Keratinocyte (primary cell): Measurements from ENCODE around the gene AP1AR. TPM values are rescaled to one million over a fixed set of nuclear protein-coding genes. Genes with fewer than 3 reads are reported as not detected.
A peak's percentile ranks its signal among the peaks of the same experiment; 100 is the strongest.

ENCODE experiments used
- DNase-seq: peaks from one replicate; pipeline ENCODE4 v3.0.0-alpha.2; 2011; ENCODE audit warnings: low read depth, missing footprints, low spot score
- FAIRE-seq: peaks from 2 replicates; lab custom pipeline; 2011; peaks lifted over from hg19 to GRCh38; lab: Jason Lieb, UNC
- H2AFZ ChIP-seq: 2 replicates; pipeline ENCODE4 v1.6.0; 2012; ENCODE audit warnings: low read length, control low read depth, inconsistent platforms; ENCODE audit not compliant: control insufficient read depth
- H3K27ac ChIP-seq: 2 replicates; pipeline ENCODE4 v1.5.1; 2011; ENCODE audit warnings: low read length; ENCODE audit not compliant: control insufficient read depth, insufficient read depth
- H3K27me3 ChIP-seq: 3 replicates; pipeline ENCODE4 v1.6.0; 2011; ENCODE audit warnings: low read length; ENCODE audit not compliant: control insufficient read depth, insufficient read depth; ENCODE audit errors: extremely low read depth
- H3K36me3 ChIP-seq, 2 experiments: 2 replicates in 1 of 2; 3 replicates in 1 of 2; pipeline ENCODE4 v1.5.1; 2011; ENCODE audit warnings: low read length in 2 of 2, mild to moderate bottlenecking in 1 of 2; ENCODE audit not compliant: control insufficient read depth in 2 of 2, insufficient read depth in 2 of 2; ENCODE audit errors: extremely low read depth in 1 of 2
- H3K4me1 ChIP-seq: 3 replicates; pipeline ENCODE4 v1.5.1; 2011; ENCODE audit warnings: low read length; ENCODE audit not compliant: control insufficient read depth, insufficient read depth; ENCODE audit errors: extremely low read depth
- H3K4me2 ChIP-seq: 3 replicates; pipeline ENCODE4 v1.6.0; 2011; ENCODE audit warnings: low read depth, low read length; ENCODE audit not compliant: control insufficient read depth, insufficient read depth; ENCODE audit errors: extremely low read depth
- H3K4me3 ChIP-seq, 3 experiments: fragments of 200-600 bp in 1 of 3; sonication (generic) in 1 of 3; 2 replicates in 2 of 3; 3 replicates in 1 of 3; pipeline ENCODE4 v1.5.1; 2011 to 2016; ENCODE audit warnings: low read length in 3 of 3, mild to moderate bottlenecking in 3 of 3, control low read depth in 2 of 3, inconsistent platforms in 1 of 3, low read depth in 1 of 3, mixed read lengths in 1 of 3, mixed run types in 1 of 3, moderate library complexity in 1 of 3; ENCODE audit not compliant: control insufficient read depth in 2 of 3, insufficient read depth in 2 of 3; ENCODE audit errors: extremely low read depth in 1 of 3
- H3K79me2 ChIP-seq: 2 replicates; pipeline ENCODE4 v1.6.0; 2012; ENCODE audit warnings: low read length; ENCODE audit not compliant: control insufficient read depth, insufficient read depth
- H3K9ac ChIP-seq: 3 replicates; pipeline ENCODE4 v1.6.0; 2011; ENCODE audit warnings: low read length; ENCODE audit not compliant: control insufficient read depth, insufficient read depth; ENCODE audit errors: extremely low read depth
- H3K9me1 ChIP-seq: 3 replicates; pipeline ENCODE4 v1.6.0; 2011; ENCODE audit warnings: low read length; ENCODE audit not compliant: control insufficient read depth, insufficient read depth; ENCODE audit errors: extremely low read depth
- H3K9me3 ChIP-seq: 2 replicates; pipeline ENCODE4 v1.5.1; 2012; ENCODE audit warnings: low read depth, low read length; ENCODE audit not compliant: control insufficient read depth
- H4K20me1 ChIP-seq: 3 replicates; pipeline ENCODE4 v1.6.0; 2011; ENCODE audit warnings: low read length; ENCODE audit not compliant: control insufficient read depth, insufficient read depth; ENCODE audit errors: extremely low read depth
- EZH2 ChIP-seq: IDR thresholded peaks from one replicate; pipeline ENCODE4 v1.6.1; 2012; ENCODE audit warnings: inconsistent platforms, mild to moderate bottlenecking, low read length, moderate library complexity
- dilution Hi-C: fragments of 300-500 bp; cut with MboI; formaldehyde crosslinking; loops from one replicate; pipeline ENCODE4 v1.7.0; 2020; ENCODE audit warnings: low sequenced_read_pairs; ENCODE audit not compliant: extremely low pct_ligation_motif_present
- polyA plus RNA-seq, 5 experiments: library from polyadenylated mRNA; depleted of rRNA in 3 of 5; stranded (reverse) in 3 of 5; stranded (forward) in 1 of 5; unstranded in 1 of 5; fragments of >200 nt; gene quantifications; 1 replicate in 1 of 5; 2 replicates in 3 of 5; 3 replicates in 1 of 5; pipeline versions ENCODE4 v1.2.1 to v1.2.3, GENCODE V29; 2011 to 2012; ENCODE audit warnings: missing spikeins in 2 of 5, low read depth in 1 of 5, low replicate concordance in 1 of 5
- TF ChIP-seq, protein P1 (sequence below), 3 experiments: IDR thresholded peaks in 1 of 3; conservative IDR thresholded peaks in 1 of 3; optimal IDR thresholded peaks in 1 of 3; 2 replicates in 2 of 3; 3 replicates in 1 of 3; pipeline versions ENCODE3 to v1.5.1; 2011; ENCODE audit warnings: low read length in 3 of 3, mild to moderate bottlenecking in 3 of 3, moderate library complexity in 2 of 3, control low read depth in 1 of 3, inconsistent platforms in 1 of 3; ENCODE audit not compliant: insufficient read depth in 2 of 3; ENCODE audit errors: extremely low read depth in 1 of 3

Gene AP1AR
- polyA plus RNA-seq, 1 donor (not counting 4 experiments of a cell fraction or from before 2014, with no cell fraction given): 17.5 TPM

GRCh38 chr4:112270640-112271421, 39.2 kb downstream of the AP1AR start:
- Histone ChIP-seq H3K4me2 (peak overlapping the region; percentile 22), H3K9me1 (no peaks in the 10 kb centered on the region)
- TF ChIP-seq, protein P1, sequence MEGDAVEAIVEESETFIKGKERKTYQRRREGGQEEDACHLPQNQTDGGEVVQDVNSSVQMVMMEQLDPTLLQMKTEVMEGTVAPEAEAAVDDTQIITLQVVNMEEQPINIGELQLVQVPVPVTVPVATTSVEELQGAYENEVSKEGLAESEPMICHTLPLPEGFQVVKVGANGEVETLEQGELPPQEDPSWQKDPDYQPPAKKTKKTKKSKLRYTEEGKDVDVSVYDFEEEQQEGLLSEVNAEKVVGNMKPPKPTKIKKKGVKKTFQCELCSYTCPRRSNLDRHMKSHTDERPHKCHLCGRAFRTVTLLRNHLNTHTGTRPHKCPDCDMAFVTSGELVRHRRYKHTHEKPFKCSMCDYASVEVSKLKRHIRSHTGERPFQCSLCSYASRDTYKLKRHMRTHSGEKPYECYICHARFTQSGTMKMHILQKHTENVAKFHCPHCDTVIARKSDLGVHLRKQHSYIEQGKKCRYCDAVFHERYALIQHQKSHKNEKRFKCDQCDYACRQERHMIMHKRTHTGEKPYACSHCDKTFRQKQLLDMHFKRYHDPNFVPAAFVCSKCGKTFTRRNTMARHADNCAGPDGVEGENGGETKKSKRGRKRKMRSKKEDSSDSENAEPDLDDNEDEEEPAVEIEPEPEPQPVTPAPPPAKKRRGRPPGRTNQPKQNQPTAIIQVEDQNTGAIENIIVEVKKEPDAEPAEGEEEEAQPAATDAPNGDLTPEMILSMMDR (optimal IDR thresholded peaks at IDR 0.05 in 1 of 3, IDR thresholded peaks at IDR 0.05 in 1 of 3, conservative IDR thresholded peaks at IDR 0.05 in 1 of 3; ENCODE audit: extremely low read depth in 1 of 3, insufficient read depth in 2 of 3, low read length in 3 of 3): no peak
- no peak for TF ChIP-seq EZH2

GRCh38 chr4:112272292-112272691, 40.7 kb downstream of the AP1AR start:
- Histone ChIP-seq H3K4me3 (no peak overlapping the region), H3K27ac (no peak overlapping the region), H3K9me3 (no peaks in the 10 kb centered on the region), H3K9me1 (no peaks in the 10 kb centered on the region), H3K9ac (no peak overlapping the region), H3K4me2 (no peak overlapping the region), H3K27me3 (no peaks in the 10 kb centered on the region), H2AFZ (no peak overlapping the region), H4K20me1 (no peaks in the 10 kb centered on the region), H3K4me1 (peaks cover 23% of the 10 kb centered on the region), H3K36me3 (no peaks in the 10 kb centered on the region), H3K79me2 (peaks cover 9% of the 10 kb centered on the region)
- no peak for TF ChIP-seq EZH2
- TF ChIP-seq, protein P1 (optimal IDR thresholded peaks at IDR 0.05 in 1 of 3, IDR thresholded peaks at IDR 0.05 in 1 of 3, conservative IDR thresholded peaks at IDR 0.05 in 1 of 3; ENCODE audit: extremely low read depth in 1 of 3, insufficient read depth in 2 of 3, low read length in 3 of 3): no peak
- DNase-seq (no peak), FAIRE-seq (no peak)
- dilution Hi-C loops: no loop called here

More at GRCh38 chr4:112270640-112271421, 39.2 kb downstream of the AP1AR start:
- dilution Hi-C loops: no loop called here
- no peaks in the 10 kb centered on the region for H4K20me1 ChIP-seq
- H3K9me3 ChIP-seq: no peaks in the 10 kb centered on the region
- FAIRE-seq (no peak), DNase-seq (no peak)
- H3K79me2 ChIP-seq: peaks cover 3% of the 10 kb centered on the region
- no peaks in the 10 kb centered on the region for H3K36me3 ChIP-seq
- no peak overlapping the region for H3K4me3 ChIP-seq
- no peaks in the 10 kb centered on the region for H3K27me3 ChIP-seq
- peaks cover 15% of the 10 kb centered on the region for H3K4me1 ChIP-seq
- H3K9ac ChIP-seq: no peak overlapping the region
- no peak overlapping the region for H2AFZ ChIP-seq
- peak overlapping the region; percentile 72 for H3K27ac ChIP-seq
